HUES64 (cell line): ENCODE data around the gene CT47C1.

Experiments used
- H3K27ac ChIP-seq: 2 replicates; pipeline ENCODE4 v1.7.0; 2013; ENCODE audit warnings: low read depth, low read length, inconsistent platforms
- H3K27me3 ChIP-seq: 2 replicates; pipeline ENCODE4 v1.6.1; 2013; ENCODE audit warnings: mild to moderate bottlenecking, low read length; ENCODE audit not compliant: insufficient read depth
- H3K36me3 ChIP-seq: 2 replicates; pipeline ENCODE4 v1.6.1; 2013; ENCODE audit warnings: mild to moderate bottlenecking, low read length; ENCODE audit not compliant: insufficient read depth
- H3K4me1 ChIP-seq: 2 replicates; pipeline ENCODE4 v1.6.1; 2013; ENCODE audit warnings: mild to moderate bottlenecking, low read length, moderate library complexity; ENCODE audit not compliant: insufficient read depth
- H3K4me3 ChIP-seq: 2 replicates; pipeline ENCODE4 v1.5.1; 2013; ENCODE audit warnings: mild to moderate bottlenecking, low read length, moderate library complexity
- H3K9ac ChIP-seq: 2 replicates; pipeline ENCODE4 v1.6.1; 2013; ENCODE audit warnings: mild to moderate bottlenecking, low read depth, low read length
- H3K9me3 ChIP-seq: 2 replicates; pipeline ENCODE4 v1.6.1; 2013; ENCODE audit warnings: low read depth, low read length; ENCODE audit not compliant: insufficient read depth
- WGBS: fragments of 150-250, 120-280 bp; methylation state at CpG from one replicate; pipeline ENCODE4 v1.1.7; 2013; ENCODE audit warnings: missing lambda C conversion rate; 5-methylcytosine and 5-hydroxymethylcytosine counted together

The CT47C1 gene

DNA sequence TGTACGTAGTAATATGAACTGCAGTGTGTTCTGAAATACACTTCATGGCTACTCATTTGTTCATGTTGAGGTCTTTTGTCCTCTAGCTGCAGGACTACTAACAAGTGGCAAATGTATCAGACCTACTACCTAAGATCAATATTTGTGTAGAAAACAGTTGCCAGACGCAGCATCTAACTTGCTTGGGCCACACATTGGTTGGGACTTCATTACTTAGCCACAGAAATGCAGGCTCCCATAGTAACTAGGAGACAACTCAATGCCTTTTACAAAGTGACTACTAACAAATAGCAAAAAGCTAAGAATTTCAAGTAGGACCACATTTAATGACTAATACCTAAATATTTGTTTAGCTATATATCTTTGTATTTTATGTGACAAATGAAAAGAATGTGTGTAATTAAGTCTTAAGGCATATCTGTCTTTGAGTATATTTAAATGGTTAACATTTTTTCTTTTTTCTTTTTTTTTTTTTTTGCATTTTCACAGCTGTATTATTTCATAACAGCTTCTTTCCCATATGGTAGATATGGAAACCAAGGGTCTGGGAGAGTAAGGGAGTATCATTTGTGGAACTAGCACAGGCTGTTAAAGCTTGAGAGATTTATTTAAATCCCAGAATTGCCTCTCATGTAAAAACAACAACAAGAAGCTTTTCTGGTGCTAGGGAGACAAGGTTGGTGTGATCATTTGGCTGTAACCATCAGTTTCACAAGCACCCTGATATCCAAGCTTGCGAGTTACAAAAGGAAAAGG, 2.7 kb downstream of the CT47C1 start:
- Histone ChIP-seq H3K4me3 (no peak overlapping the region), H3K27ac (no peak overlapping the region), H3K9me3 (no peaks in the 10 kb centered on the region), H3K36me3 (no peaks in the 10 kb centered on the region), H3K4me1 (no peaks in the 10 kb centered on the region), H3K27me3 (no peaks in the 10 kb centered on the region; the same call in 1 of the 2 replicates), H3K9ac (no peak overlapping the region)
- WGBS: 85% methylated on average over 1 of the region's 3 CpGs

- Histone ChIP-seq H3K4me3 (no peak overlapping the region), H3K36me3 (no peaks in the 10 kb centered on the region), H3K9ac (no peak overlapping the region), H3K27ac (no peak overlapping the region), H3K27me3 (no peaks in the 10 kb centered on the region), H3K9me3 (no peaks in the 10 kb centered on the region), H3K4me1 (no peaks in the 10 kb centered on the region)
- WGBS: 89% methylated on average over 1 of the region's 1 CpG
These were observed 9.5 kb downstream of the CT47C1 start for GRCh38 chrX:119082278-119082677.

DNA sequence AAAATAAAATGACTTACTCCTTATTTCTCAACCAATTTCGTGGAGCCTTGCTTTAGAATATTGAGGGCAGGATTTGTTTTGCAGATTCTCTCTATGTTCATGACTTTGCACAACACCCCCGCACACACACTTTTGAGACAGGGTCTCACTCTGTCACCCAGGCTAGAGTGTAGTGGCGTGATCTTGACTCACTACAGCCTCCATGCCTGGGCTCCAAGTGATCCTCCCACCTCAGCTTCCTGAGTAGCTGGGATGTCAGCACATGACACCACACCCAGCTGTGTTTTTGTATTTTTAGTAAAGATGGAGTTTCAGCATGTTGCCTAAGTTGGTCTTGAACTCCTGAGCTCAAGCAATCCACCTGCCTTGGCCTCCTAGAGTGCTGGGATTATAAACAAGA, 12.0 kb downstream of the CT47C1 start:
- Histone ChIP-seq H3K4me3 (no peak overlapping the region), H3K36me3 (no peaks in the 10 kb centered on the region), H3K9ac (no peak overlapping the region), H3K27ac (no peak overlapping the region), H3K27me3 (no peaks in the 10 kb centered on the region), H3K9me3 (no peaks in the 10 kb centered on the region), H3K4me1 (no peaks in the 10 kb centered on the region)
- WGBS: 96% methylated on average over 3 of the region's 3 CpGs

DNA sequence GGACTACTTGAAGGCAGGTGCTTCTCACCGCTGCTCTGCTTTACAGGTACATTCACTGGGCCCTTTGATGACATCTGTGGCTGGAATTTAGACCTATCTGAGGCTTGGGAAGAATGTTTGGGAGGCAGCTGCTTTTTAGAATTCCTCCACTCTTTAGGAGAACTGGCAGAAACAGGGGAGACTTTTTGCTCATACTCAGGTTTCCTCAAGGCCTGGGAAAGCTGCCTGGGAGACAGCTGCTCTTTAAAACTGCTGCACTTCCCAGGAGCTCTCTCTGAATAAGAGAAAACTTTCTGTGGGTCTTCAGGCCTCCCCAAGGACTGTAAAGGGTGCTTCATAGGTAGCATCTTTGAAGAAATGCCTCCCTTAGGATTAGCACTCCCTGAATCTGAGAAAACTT, 14.3 kb downstream of the CT47C1 start:
- Histone ChIP-seq H3K27me3 (no peaks in the 10 kb centered on the region), H3K9me3 (no peaks in the 10 kb centered on the region), H3K4me3 (no peak overlapping the region), H3K27ac (no peak overlapping the region), H3K36me3 (no peaks in the 10 kb centered on the region), H3K4me1 (no peaks in the 10 kb centered on the region), H3K9ac (no peak overlapping the region)
- WGBS: 100% methylated on average over 1 of the region's 1 CpG

DNA sequence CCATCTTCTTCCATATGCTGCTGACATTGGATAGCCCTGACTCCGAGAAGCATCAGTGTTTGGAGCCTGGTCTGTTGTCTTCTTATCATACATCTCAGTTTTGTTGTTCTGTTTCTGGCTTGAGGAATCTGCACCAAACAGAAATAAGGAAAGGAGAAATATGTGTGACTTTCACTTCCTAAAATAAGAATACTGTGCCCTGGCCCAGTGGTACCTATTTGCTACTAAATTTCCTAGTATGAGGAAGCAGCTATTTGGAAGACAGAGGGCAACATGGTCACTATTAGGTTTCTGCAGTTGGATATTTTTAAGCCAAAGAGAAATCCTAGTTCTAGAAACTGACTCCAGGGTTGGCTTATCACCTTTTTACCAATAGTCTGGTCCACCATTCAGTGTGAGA, 16.8 kb downstream of the CT47C1 start:
- Histone ChIP-seq H3K27ac (no peak overlapping the region), H3K4me3 (no peak overlapping the region), H3K4me1 (no peaks in the 10 kb centered on the region), H3K27me3 (no peaks in the 10 kb centered on the region), H3K36me3 (no peaks in the 10 kb centered on the region), H3K9me3 (no peaks in the 10 kb centered on the region), H3K9ac (no peak overlapping the region)
- 80% methylated on average over 1 of the region's 1 CpG for WGBS

DNA sequence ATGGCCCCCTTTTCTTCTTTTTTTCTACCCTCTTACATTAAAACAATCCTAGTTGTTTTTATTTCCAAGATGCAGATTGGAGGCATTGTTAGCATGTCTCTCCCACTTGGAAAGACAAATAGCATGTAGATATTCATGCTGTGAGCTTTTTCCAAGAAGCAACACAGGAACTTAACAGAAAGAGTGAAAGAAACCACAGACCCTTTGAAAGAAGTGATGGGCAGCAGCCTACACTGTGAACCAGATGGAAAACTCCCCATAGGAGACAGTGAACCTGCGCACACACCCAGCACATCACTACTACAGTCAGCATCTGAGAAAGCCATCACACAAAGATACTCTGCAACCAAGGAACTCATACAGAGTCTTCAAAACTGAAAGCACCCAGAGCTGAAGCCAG, 17.8 kb downstream of the CT47C1 start:
- Histone ChIP-seq H3K9me3 (no peaks in the 10 kb centered on the region), H3K27me3 (no peaks in the 10 kb centered on the region), H3K4me3 (no peak overlapping the region), H3K9ac (no peak overlapping the region), H3K27ac (no peak overlapping the region), H3K36me3 (no peaks in the 10 kb centered on the region), H3K4me1 (no peaks in the 10 kb centered on the region)
- WGBS: 92% methylated on average over 1 of the region's 1 CpG

DNA sequence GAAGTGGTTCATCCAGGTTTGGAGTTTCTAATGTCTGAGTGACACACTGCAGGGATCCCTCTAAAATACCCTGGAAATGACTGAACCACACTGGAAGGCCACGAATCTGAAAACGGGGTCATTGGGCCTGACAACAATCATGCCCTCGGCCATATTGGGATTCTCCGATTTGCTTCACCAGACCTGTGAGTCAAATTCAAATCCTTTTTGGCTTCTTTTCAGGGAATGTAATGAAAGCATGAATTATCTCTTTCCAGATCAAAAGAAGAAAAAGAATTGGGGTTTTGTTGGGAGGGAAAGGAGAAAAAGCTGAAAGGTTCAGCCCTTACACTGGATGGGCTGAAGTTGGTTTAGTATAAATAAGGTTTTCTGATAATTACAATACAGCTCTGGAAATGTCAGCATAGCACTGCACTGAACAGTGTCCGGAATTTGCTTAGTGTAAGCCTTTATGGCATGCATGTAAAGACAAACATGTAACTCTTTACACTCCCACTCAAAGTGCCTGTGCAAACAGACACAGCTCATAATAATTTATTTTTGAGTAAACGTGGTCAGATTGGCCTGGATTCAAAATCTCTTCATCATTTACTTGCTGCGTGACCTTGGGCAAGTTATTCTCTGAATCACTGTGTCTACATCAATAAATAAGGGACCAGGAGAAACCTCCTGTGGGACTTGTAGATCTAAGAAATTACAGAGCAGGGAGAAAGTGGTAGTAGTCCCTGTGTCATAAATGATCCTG, 21.4 kb downstream of the CT47C1 start:
- H3K36me3 ChIP-seq: no peaks in the 10 kb centered on the region
- H3K27ac ChIP-seq: no peak overlapping the region
- no peak overlapping the region for H3K9ac ChIP-seq
- 92% methylated on average over 7 of the region's 7 CpGs for WGBS
- H3K27me3 ChIP-seq: no peaks in the 10 kb centered on the region
- H3K4me3 ChIP-seq: no peak overlapping the region
- H3K4me1 ChIP-seq: no peaks in the 10 kb centered on the region
- H3K9me3 ChIP-seq: no peaks in the 10 kb centered on the region

- H3K27me3 ChIP-seq: no peaks in the 10 kb centered on the region
- no peaks in the 10 kb centered on the region for H3K4me1 ChIP-seq
- 88% methylated on average over 3 of the region's 3 CpGs for WGBS
- H3K4me3 ChIP-seq: no peak overlapping the region
- no peaks in the 10 kb centered on the region for H3K36me3 ChIP-seq
- H3K9ac ChIP-seq: no peak overlapping the region
- no peaks in the 10 kb centered on the region for H3K9me3 ChIP-seq
- no peak overlapping the region for H3K27ac ChIP-seq
These were observed 22.0 kb downstream of the CT47C1 start for GRCh38 chrX:119094819-119095218.

GRCh38 chrX:119095936-119096335, 23.1 kb downstream of the CT47C1 start:
- Histone ChIP-seq H3K9me3 (no peaks in the 10 kb centered on the region), H3K4me3 (no peak overlapping the region), H3K36me3 (no peaks in the 10 kb centered on the region), H3K27me3 (no peaks in the 10 kb centered on the region), H3K4me1 (no peaks in the 10 kb centered on the region), H3K27ac (no peak overlapping the region), H3K9ac (no peak overlapping the region)

- no peaks in the 10 kb centered on the region for H3K4me1 ChIP-seq
- H3K36me3 ChIP-seq: no peaks in the 10 kb centered on the region
- no peaks in the 10 kb centered on the region for H3K9me3 ChIP-seq
- no peak overlapping the region for H3K4me3 ChIP-seq
- H3K9ac ChIP-seq: no peak overlapping the region
- H3K27me3 ChIP-seq: no peaks in the 10 kb centered on the region
- no peak overlapping the region for H3K27ac ChIP-seq
- 100% methylated on average over 1 of the region's 1 CpG for WGBS
These were observed 28.4 kb downstream of the CT47C1 start for GRCh38 chrX:119101168-119101567.

- H3K27ac ChIP-seq: no peak overlapping the region
- no peaks in the 10 kb centered on the region for H3K4me1 ChIP-seq
- no peaks in the 10 kb centered on the region for H3K9me3 ChIP-seq
- no peaks in the 10 kb centered on the region for H3K36me3 ChIP-seq
- no peaks in the 10 kb centered on the region for H3K27me3 ChIP-seq
- H3K9ac ChIP-seq: no peak overlapping the region
- no peak overlapping the region for H3K4me3 ChIP-seq
These were observed 33.0 kb downstream of the CT47C1 start for GRCh38 chrX:119105826-119106225.
